Renal cortical epithelial cell (primary cell): Measurements from ENCODE around the gene SFSWAP. TPM values are rescaled to one million over a fixed set of nuclear protein-coding genes. Genes with fewer than 3 reads are reported as not detected.
A peak's percentile ranks its signal among the peaks of the same experiment; 100 is the strongest.
"Not testable (repeated sequence)": the region's sequence is repeated elsewhere in the genome, so short reads cannot be mapped to it uniquely, and the experiment has no call there.

Source experiments
- DNase-seq: peaks from one replicate; pipeline ENCODE4 v3.0.0-alpha.2; 2011; ENCODE audit warnings: low read depth
- total RNA-seq: library from RNA; depleted of rRNA; stranded (reverse); fragments of >200 nt; gene quantifications from 2 replicates; pipeline ENCODE4 v1.2.3, GENCODE V29; 2014

SFSWAP gene
- total RNA-seq, 1 donor from 2014 or later: 18.0 TPM

DNA sequence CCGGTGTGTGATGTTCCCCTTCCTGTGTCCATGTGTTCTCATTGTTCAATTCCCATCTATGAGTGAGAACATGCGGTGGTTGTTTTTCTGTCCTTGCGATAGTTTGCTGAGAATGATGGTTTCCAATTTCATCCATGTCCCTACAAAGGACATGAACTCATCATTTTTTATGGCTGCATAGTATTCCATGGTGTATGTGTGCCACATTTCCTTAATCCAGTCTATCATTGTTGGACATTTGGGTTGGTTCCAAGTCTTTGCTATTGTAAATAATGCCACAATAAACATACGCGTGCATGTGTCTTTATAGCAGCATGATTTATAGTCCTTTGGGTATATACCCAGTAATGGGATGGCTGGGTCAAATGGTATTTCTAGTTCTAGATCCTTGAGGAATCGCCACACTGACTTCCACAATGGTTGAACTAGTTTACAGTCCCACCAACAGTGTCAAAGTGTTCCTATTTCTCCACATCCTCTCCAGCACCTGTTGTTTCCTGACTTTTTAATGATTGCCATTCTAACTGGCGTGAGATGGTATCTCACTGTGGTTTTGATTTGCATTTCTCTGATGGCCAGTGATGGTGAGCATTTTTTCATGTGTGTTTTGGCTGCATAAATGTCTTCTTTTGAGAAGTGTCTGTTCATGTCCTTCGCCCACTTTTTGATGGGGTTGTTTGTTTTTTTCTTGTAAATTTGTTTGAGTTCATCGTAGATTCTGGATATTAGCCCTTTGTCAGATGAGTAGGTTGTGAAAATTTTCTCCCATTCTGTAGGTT, 98.8 kb downstream of the SFSWAP start:
- not testable (repeated sequence) for DNase-seq

DNA sequence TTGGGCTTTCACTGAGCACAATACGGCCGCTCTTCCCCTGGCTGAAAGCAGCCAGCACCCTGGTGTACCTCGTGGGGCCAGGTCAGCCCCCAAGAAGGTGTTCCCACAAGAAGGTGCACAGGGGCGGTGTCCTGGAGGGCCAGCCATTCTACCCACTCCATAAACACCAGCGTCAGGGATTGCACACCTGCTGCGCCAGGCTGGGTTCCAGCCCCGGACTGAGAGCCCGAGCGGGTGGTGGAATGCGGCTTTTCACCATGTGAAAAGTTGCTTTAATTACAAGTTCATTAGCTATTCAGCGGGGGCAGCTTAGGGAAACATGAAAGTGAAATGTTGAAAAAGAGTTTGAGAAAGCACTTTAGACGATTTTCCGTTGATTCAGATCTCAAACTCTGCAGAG, 99.8 kb downstream of the SFSWAP start:
- no peak for DNase-seq

- no peak for DNase-seq
Measured at GRCh38 chr12:131815131-131815530, 104.2 kb downstream of the SFSWAP start.

DNA sequence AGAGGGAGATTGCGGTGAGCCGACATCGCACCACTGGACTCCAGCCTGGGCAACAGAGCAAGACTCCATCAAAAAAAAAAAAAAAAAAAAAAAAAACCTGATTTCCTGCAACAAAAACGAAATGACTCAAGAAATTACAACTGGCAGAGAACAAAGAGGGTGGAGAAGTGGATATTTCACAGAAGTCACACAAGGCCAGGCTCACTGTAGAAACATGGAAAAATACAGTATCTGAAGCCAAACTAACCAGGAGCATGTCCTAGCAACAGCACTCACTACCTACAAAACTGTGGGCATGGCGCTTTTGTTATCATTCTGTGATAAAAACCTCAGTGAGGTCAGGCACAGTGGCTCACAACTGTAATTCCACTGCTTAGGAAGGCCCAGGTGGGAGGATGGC, 105.6 kb downstream of the SFSWAP start:
- no peak for DNase-seq

GRCh38 chr12:131817241-131817640, 106.4 kb downstream of the SFSWAP start:
- no peak for DNase-seq

DNA sequence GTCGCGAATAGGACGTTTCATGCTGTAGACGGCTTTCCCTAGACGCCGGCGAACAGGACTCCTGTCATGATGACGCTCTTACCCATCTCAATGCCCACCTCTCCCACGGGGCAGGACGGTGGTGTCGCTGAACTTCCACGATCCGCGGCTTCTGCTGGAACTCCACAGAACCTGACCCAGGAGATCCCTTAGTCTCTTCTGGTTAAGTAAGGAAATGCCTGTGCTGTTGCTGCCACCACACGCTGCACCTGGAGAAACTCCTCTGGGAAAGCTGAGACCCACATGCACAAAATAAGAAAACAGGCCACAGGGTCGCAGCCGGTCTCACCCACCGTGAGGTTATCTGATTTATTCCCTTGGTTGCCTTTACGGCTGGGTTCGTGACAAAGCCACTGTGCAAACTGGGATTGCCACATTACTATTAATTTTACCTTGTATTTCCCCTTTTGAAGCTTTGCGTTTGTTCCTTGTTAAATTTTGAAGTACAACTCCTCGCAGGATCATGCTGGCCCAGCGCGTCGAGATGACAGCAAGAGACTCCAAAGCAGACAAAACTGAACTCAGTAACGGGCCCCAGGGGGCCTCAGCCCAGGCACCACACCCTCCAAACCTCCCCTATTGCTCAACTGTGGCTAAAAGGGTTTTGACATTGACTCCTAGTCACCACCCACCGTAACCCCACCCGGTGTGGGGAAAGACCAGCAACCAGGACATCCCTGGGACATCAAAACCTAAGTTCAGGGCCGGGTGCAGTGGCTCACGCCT, 108.1 kb downstream of the SFSWAP start:
- DNase-seq: no peak

- no peak for DNase-seq
Measured at GRCh38 chr12:131824450-131824849, 113.6 kb downstream of the SFSWAP start.

DNA sequence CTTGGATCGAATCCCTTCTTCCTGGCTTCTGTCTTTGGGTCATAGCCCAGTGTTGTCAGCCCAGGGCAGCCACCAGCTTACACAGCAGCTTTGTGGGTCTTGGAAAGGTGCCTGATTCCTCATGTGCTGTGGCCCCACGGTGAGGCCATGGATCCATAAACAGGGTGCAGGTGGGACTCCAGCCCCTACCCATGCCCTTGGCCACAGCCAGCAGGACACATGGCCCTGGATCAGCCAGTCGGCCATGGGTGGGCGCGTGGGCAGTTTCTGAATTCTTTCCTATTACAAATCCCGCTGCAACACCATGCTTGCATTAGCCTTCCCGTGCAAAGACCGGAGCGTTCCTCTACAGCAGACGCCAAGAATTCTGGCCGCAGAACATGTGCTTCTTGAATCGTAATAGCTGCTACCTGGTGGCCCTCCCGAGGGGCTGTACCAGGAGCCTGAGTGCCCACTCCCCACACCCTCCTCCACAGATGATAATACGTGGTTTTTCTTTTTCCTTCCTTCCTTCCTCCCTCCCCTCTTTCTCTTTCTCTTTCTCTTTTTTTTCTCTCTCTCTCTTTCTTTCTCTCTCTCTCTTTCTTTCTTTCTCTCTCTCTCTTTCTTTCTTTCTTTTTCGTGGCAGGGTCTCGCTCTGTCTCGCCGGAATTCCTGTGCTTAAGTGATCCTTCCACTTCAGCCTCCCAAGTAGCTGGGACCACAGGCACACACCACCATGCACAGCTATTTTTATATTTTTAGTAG, 114.4 kb downstream of the SFSWAP start:
- no peak for DNase-seq

- no peak for DNase-seq
Measured at GRCh38 chr12:131826097-131826928, 115.4 kb downstream of the SFSWAP start.

DNA sequence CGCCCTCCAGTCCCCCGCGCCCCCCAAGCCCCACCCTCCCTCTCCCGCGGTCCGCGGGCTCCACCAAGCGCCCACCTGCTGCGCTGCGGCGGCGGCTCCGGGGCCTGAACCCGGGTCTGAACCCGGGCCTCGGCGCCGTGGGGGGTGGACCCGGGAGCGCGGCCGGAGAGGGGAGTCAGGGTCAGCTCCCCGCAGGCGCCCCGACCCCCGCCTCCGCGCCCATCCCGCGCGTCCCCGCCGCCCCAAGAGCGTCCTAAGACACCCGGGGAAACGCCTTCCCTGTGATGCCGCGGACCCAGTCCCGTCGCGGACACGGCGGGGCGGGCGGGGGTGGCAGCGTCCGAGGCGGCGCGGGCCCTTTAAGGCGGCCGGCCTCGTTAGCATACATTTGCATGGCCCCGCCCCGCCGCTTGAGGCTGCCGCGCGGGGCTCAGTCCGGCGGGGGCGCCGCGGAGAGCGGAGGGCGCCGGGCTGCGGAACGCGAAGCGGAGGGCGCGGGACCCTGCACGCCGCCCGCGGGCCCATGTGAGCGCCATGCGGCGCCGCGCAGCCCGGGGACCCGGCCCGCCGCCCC, 117.2 kb downstream of the SFSWAP start, which contains the start of gene MMP17:
Gene MMP17 (plus strand): TSS at position 433 of the 574 bp plus-strand sequence. CDS start 102 bp downstream, at position 535.
- DNase-seq: no peak

DNA sequence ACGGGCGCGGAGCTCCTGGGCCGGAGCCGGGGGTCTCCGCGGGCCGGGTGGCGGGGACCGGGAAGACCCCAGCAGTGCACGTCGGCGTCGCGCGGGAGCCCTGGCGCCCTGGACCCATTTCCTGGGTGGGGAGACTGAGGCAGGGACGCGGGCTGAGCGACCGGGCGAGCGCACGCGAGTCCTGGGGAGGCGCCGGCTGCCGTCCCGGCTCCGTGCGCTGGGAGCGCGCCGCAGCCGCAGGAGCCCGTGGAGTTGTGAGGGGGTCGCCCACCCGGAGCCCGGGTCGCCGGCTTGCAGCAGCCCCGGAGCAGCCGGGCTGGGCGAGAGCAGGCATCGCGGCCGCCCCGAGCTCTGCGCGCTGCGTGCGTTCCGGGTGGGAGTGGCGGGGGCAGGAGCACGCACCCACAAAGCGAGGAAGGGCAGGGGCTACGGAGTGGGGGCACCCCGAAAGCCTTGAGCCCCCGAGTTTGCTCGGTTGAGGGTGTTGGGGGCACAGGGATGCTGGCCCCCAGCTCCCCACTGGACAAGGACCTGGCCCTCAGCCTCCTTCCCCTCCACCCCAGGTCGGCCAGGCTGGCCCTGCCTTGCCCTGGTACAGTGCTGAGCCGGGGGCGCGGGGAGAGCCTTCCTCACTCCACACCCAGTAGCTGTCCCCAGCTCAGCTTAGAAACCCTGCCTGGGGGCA, 117.9 kb downstream of the SFSWAP start:
- no peak for DNase-seq

GRCh38 chr12:131829356-131829747, 118.5 kb downstream of the SFSWAP start:
- no peak for DNase-seq

- DNase-seq: no peak
Measured at GRCh38 chr12:131829791-131830334, 119.0 kb downstream of the SFSWAP start.

GRCh38 chr12:131830335-131830913, 119.5 kb downstream of the SFSWAP start:
- DNase-seq: peak; percentile 3

DNA sequence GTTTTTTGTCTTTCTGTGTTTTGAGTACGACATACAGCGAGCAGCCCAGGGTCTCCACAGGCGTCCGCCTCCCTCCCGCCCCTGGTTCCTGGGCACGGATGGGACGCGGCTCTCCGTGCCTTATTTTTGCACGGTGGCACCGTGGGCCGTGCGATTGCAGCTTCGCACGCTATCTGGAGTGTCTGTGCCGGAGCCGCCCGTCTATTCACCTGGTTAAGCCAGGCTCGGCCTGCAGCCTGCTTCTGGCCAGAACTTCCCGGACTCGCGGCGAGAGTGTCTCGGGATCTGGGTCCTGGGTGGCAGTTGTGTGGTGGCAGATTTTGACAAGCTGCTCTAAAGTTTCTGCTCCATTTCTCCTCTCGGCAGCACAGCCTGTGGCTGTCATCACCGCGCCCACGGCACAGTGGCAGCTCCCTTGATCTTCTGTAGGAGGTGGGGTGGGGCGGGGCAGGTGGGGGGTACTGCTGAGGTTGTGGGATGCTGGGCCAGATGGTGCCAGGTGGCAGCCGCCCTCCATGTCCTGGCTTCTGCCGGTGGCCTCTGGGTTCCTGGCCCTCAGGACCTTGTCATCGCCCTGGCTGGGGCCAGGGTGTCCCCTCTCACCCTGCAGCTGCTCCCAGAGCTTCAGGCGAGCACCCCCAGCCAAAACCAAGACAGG, 120.2 kb downstream of the SFSWAP start:
- peak; percentile 2 for DNase-seq

GRCh38 chr12:131831635-131832041, 120.7 kb downstream of the SFSWAP start:
- DNase-seq: peak; percentile 10

- no peak for DNase-seq
Measured at GRCh38 chr12:131832321-131833231, 121.7 kb downstream of the SFSWAP start.

DNA sequence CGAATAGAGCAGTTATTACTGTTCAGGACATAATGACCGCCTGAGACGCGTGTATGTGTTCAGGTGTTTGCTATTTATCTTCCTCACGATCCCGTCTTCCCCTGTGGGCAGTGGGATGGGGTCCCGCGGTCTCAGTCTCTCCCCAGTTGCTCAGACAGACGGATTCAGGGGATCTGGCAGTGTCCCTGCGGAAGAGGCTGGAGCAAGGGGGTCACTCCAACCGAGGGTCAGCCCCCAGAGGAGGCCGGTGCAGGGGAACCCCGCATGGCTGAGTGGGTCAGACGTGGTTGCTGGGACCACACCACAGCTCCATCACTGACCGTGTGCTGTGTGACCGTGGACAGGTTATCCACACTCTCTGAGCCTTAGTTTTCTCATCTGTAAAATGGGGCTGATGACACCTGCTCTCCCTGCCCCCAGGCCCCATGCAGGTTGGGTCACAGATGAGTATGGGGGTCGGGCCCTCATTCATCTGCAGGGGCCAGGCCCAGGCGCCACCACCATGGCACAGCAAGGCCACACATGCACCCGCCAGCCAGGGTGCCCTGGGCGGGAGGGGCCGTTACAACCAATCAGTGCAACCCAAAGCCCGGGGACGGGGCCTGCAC, 122.5 kb downstream of the SFSWAP start:
- no peak for DNase-seq
